Thoracic aorta endothelial cell (primary cell): ENCODE results near the gene MSH5. TPM values are rescaled to one million over a fixed set of nuclear protein-coding genes. Genes with fewer than 3 reads are reported as not detected.

ENCODE experiments used
- small RNA-seq: library from RNA; depleted of rRNA; stranded (forward); fragments of <200 nt; gene quantifications from one replicate; pipeline ENCODE3, GENCODE V24; 2012
- total RNA-seq: library from RNA; depleted of rRNA; stranded (reverse); fragments of >200 nt; gene quantifications from 2 replicates; pipeline ENCODE4 v1.2.3, GENCODE V29; 2012

The MSH5 gene
- total RNA-seq, 1 donor = 30.9 TPM

Small RNA genes lying within 50 kb of the gene (small RNA-seq; reads per million reads assigned to genes)
- gene LY6G6D (not detected), gene MIR4646 (not detected), gene MSH5-SAPCD1 (not detected), gene RF00019 (not detected), gene RNU6-850P (not detected), gene SAPCD1 (not detected)

Other genes starting within 250 kb of the MSH5 start
- gene MICB, start 241.9 kb upstream of the MSH5 start, total RNA-seq = 22.5 and 33.1 TPM in 2 replicates
- not detected in 2 replicates for gene MCCD1, start 211.0 kb upstream of the MSH5 start, total RNA-seq
- gene DDX39B, start 198.0 kb upstream of the MSH5 start, total RNA-seq = 455 and 468 TPM in 2 replicates
- gene ATP6V1G2, start 193.4 kb upstream of the MSH5 start, total RNA-seq = 0.50 and 0.53 TPM in 2 replicates
- gene NFKBIL1, start 192.4 kb upstream of the MSH5 start, total RNA-seq = 17.1 and 19.1 TPM in 2 replicates
- not detected in 2 replicates for gene LTA, start 167.7 kb upstream of the MSH5 start, total RNA-seq
- gene TNF, start 164.4 kb upstream of the MSH5 start, total RNA-seq = not detected in 2 replicates
- gene LTB, start 157.6 kb upstream of the MSH5 start, total RNA-seq = 0.80 and 1.2 TPM in 2 replicates
- 0.29 and 0.40 TPM in 2 replicates for gene LST1, start 153.7 kb upstream of the MSH5 start, total RNA-seq
- gene NCR3, start 147.0 kb upstream of the MSH5 start, total RNA-seq = not detected in 2 replicates
- not detected in 2 replicates for gene AIF1, start 124.8 kb upstream of the MSH5 start, total RNA-seq
- 84.0 and 112 TPM in 2 replicates for gene PRRC2A, start 119.3 kb upstream of the MSH5 start, total RNA-seq
- 149 and 209 TPM in 2 replicates for gene BAG6, start 87.3 kb upstream of the MSH5 start, total RNA-seq
- gene APOM, start 84.1 kb upstream of the MSH5 start, total RNA-seq = 0.29 TPM in 1 of 2 replicates, not detected in the other
- 11.8 and 12.0 TPM in 2 replicates for gene C6orf47, start 79.2 kb upstream of the MSH5 start, total RNA-seq
- 11.8 and 15.4 TPM in 2 replicates for gene GPANK1, start 75.0 kb upstream of the MSH5 start, total RNA-seq
- gene CSNK2B, start 73.9 kb upstream of the MSH5 start, total RNA-seq = 178 and 196 TPM in 2 replicates
- 5.7 and 7.2 TPM in 2 replicates for gene LY6G5B, start 70.0 kb upstream of the MSH5 start, total RNA-seq
- 1.3 and 1.6 TPM in 2 replicates for gene LY6G5C, start 58.9 kb upstream of the MSH5 start, total RNA-seq
- 26.7 and 30.5 TPM in 2 replicates for gene ABHD16A, start 36.7 kb upstream of the MSH5 start, total RNA-seq
- not detected in 2 replicates for gene LY6G6F, start 33.1 kb upstream of the MSH5 start, total RNA-seq
- not detected in 2 replicates for gene LY6G6D, start 24.7 kb upstream of the MSH5 start, total RNA-seq
- gene LY6G6C, start 18.3 kb upstream of the MSH5 start, total RNA-seq = not detected in 2 replicates
- not detected in 2 replicates for gene MPIG6B, start 16.6 kb upstream of the MSH5 start, total RNA-seq
- gene DDAH2, start 10.7 kb upstream of the MSH5 start, total RNA-seq = 35.2 and 44.4 TPM in 2 replicates
- 650 and 798 TPM in 2 replicates for gene CLIC1, start 3.5 kb upstream of the MSH5 start, total RNA-seq
- gene SAPCD1, start 22.7 kb downstream of the MSH5 start, total RNA-seq = 0.66 and 1.6 TPM in 2 replicates
- 0.27 and 0.29 TPM in 2 replicates for gene VWA7, start 37.3 kb downstream of the MSH5 start, total RNA-seq
- gene VARS1, start 55.7 kb downstream of the MSH5 start, total RNA-seq = 80.2 and 96.9 TPM in 2 replicates
- gene LSM2, start 67.0 kb downstream of the MSH5 start, total RNA-seq = 51.3 and 55.1 TPM in 2 replicates
- gene HSPA1L, start 75.3 kb downstream of the MSH5 start, total RNA-seq = 0.40 and 0.57 TPM in 2 replicates
- gene HSPA1A, start 75.5 kb downstream of the MSH5 start, total RNA-seq = 35.1 and 75.0 TPM in 2 replicates
- 26.1 and 97.3 TPM in 2 replicates for gene HSPA1B, start 87.7 kb downstream of the MSH5 start, total RNA-seq
- gene NEU1, start 122.8 kb downstream of the MSH5 start, total RNA-seq = 43.5 and 45.3 TPM in 2 replicates
- 0.13 and 0.65 TPM in 2 replicates for gene SLC44A4, start 139.0 kb downstream of the MSH5 start, total RNA-seq
- gene EHMT2, start 157.7 kb downstream of the MSH5 start, total RNA-seq = 34.0 and 40.5 TPM in 2 replicates
- gene ZBTB12, start 162.1 kb downstream of the MSH5 start, total RNA-seq = 1.1 and 1.3 TPM in 2 replicates
- gene C2, start 187.7 kb downstream of the MSH5 start, total RNA-seq = not detected in 2 replicates
- gene CFB, start 206.1 kb downstream of the MSH5 start, total RNA-seq = 1.3 TPM in 2 replicates
- gene NELFE, start 219.0 kb downstream of the MSH5 start, total RNA-seq = 99.7 and 101 TPM in 2 replicates
- gene SKIC2, start 219.2 kb downstream of the MSH5 start, total RNA-seq = 38.3 and 43.7 TPM in 2 replicates
- 13.2 and 14.2 TPM in 2 replicates for gene DXO, start 232.1 kb downstream of the MSH5 start, total RNA-seq
- 0.86 and 1.6 TPM in 2 replicates for gene C4A, start 242.1 kb downstream of the MSH5 start, total RNA-seq